Panc1 (cell line): ENCODE data around the gene TRIM56.

Experiments used
- POLR2AphosphoS5 ChIP-seq: IDR thresholded peaks from 2 replicates; pipeline ENCODE4 v1.6.1; 2012; ENCODE audit warnings: mild to moderate bottlenecking, low read depth, low read length, moderate library complexity
- REST ChIP-seq, 2 experiments: IDR thresholded peaks; 2 replicates each; pipeline ENCODE4 v1.6.1; 2011 to 2012; ENCODE audit warnings: low read depth in 2 of 2, control low read depth in 1 of 2, low read length in 1 of 2, mild to moderate bottlenecking in 1 of 2, moderate library complexity in 1 of 2; ENCODE audit not compliant: insufficient read depth in 1 of 2
- SIN3A ChIP-seq: IDR thresholded peaks from 2 replicates; pipeline ENCODE4 v1.6.1; 2012; ENCODE audit warnings: low read depth, mild to moderate bottlenecking, low read length, moderate library complexity, borderline replicate concordance; ENCODE audit not compliant: insufficient read depth
- TCF7L2 ChIP-seq: IDR thresholded peaks from 2 replicates; pipeline ENCODE4 v1.6.1; 2011; ENCODE audit warnings: mild to moderate bottlenecking, low read depth, low read length, inconsistent platforms
- TF ChIP-seq, protein P1 (sequence below): fragments of 450-650 bp; IDR thresholded peaks from 2 replicates; pipeline ENCODE4 v1.5.1; 2017; ENCODE audit warnings: mild to moderate bottlenecking

- TF ChIP-seq, protein P1, sequence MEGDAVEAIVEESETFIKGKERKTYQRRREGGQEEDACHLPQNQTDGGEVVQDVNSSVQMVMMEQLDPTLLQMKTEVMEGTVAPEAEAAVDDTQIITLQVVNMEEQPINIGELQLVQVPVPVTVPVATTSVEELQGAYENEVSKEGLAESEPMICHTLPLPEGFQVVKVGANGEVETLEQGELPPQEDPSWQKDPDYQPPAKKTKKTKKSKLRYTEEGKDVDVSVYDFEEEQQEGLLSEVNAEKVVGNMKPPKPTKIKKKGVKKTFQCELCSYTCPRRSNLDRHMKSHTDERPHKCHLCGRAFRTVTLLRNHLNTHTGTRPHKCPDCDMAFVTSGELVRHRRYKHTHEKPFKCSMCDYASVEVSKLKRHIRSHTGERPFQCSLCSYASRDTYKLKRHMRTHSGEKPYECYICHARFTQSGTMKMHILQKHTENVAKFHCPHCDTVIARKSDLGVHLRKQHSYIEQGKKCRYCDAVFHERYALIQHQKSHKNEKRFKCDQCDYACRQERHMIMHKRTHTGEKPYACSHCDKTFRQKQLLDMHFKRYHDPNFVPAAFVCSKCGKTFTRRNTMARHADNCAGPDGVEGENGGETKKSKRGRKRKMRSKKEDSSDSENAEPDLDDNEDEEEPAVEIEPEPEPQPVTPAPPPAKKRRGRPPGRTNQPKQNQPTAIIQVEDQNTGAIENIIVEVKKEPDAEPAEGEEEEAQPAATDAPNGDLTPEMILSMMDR, result no peak
- TF ChIP-seq POLR2AphosphoS5, result no peak
- TF ChIP-seq TCF7L2, result no peak
- no peak for TF ChIP-seq SIN3A
- peak; percentile 98 to 99 for TF ChIP-seq REST (IDR thresholded peaks at IDR 0.05; ENCODE audit: insufficient read depth in 1 of 2, low read depth in 2 of 2, low read length in 1 of 2)
Measured at GRCh38 chr7:101058355-101058754, 26.9 kb upstream of the TRIM56 start.
